ENCODE results near the gene MPZL2. TPM values are rescaled to one million over a fixed set of nuclear protein-coding genes. Genes with fewer than 3 reads are reported as not detected.

Gene MPZL2
- total and polyA plus RNA-seq, 12 donors, result 4.0 to 23.4 (median 12.3) TPM

DNA sequence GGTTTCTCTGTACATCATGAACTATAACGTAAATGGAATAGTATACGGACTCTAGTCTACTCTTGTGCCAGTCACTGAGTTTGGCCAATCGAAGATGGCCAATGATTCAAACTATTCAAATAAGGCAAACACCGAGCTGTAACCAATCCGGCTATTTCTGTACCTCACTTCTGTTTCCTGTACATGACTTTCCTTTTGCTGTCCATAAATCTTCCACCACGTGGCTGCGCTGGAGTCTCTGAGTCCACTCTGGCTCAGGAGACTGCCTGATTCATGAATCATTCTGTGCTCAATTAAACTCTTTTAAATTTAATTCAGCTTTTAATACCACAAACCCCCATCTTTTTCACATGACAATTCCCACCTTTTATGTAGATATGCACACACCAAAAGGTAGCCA lies 37.8 kb downstream of the MPZL2 start:
- H3K36me3 ChIP-seq, result peaks cover 0 to 3% (median 0%) of the 10 kb centered on the region in 9 donors
- H3K4me1 ChIP-seq, result peaks cover 0 to 70% (median 0%) of the 10 kb centered on the region in 9 donors
- intact Hi-C loops (cut with DNase I), result no loop called here
- TF ChIP-seq, protein P1, sequence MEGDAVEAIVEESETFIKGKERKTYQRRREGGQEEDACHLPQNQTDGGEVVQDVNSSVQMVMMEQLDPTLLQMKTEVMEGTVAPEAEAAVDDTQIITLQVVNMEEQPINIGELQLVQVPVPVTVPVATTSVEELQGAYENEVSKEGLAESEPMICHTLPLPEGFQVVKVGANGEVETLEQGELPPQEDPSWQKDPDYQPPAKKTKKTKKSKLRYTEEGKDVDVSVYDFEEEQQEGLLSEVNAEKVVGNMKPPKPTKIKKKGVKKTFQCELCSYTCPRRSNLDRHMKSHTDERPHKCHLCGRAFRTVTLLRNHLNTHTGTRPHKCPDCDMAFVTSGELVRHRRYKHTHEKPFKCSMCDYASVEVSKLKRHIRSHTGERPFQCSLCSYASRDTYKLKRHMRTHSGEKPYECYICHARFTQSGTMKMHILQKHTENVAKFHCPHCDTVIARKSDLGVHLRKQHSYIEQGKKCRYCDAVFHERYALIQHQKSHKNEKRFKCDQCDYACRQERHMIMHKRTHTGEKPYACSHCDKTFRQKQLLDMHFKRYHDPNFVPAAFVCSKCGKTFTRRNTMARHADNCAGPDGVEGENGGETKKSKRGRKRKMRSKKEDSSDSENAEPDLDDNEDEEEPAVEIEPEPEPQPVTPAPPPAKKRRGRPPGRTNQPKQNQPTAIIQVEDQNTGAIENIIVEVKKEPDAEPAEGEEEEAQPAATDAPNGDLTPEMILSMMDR (IDR thresholded peaks at IDR 0.05), result no peak
- 73 to 82% methylated on average over 7 of the region's 7 CpGs for WGBS, 2 donors
- H3K27ac ChIP-seq, result peak overlapping the region in 1 of 10 donors; percentile 85
- H3K4me3 ChIP-seq, result no peak overlapping the region
- H3K9me3 ChIP-seq, result no peaks in the 10 kb centered on the region
- DNase-seq (peak in 1 of 2 donors; percentile 14), ATAC-seq (peak in 1 of 8 donors; percentile 32)
- peaks cover 0 to 6% (median 4%) of the 10 kb centered on the region in 7 donors for H3K27me3 ChIP-seq

DNA sequence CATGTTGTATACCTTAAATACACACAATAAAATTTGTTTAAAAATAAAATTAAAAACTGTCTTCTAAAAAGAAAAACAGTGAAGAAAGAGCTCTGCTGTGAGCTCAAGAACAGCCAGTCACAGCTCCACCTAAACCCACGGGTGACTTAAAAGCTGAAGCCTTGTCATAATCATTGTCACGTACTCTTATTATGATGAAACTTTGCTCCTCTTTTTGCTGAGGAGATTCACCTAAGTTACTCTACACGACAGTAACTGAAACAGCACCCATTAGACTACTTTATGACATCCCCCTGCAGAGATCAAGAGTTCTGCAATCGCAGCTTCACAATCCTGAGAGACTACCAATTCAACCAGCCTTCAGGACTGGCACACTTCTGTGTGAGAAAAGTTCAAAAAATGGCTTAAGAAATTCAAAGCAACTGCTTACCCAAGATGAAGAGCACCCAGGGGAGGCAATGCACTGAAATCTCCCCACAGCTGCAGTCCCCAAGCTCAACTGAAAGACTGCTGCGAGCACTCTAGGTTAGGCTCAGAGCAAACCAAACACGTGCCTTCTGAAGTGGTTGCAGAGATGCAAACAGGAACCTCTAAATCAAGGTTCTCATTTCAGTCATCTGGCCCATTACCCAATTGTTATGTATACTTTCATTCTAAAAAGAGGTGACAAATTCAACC lies 39.4 kb downstream of the MPZL2 start, which contains the start of gene JAML:
TSS of gene JAML (minus strand) at position 501 of the 678 bp plus-strand sequence. CDS start 10,145 bp downstream, outside the sequence.
- Histone ChIP-seq H3K27me3 (peaks cover 0 to 6% (median 4%) of the 10 kb centered on the region in 7 donors), H3K27ac (peak within 1 kb of the TSS in 2 of 10 donors; percentile 29 to 85), H3K9me3 (no peaks in the 10 kb centered on the region), H3K36me3 (peaks cover 0 to 3% (median 0%) of the 10 kb centered on the region in 9 donors), H3K4me3 (peak within 1 kb of the TSS in 4 of 10 donors; percentile 20 to 55 (median 30)), H3K4me1 (peaks cover 0 to 75% (median 0%) of the 10 kb centered on the region in 9 donors)
- intact Hi-C loops (cut with DNase I), result no loop called here
- ATAC-seq (peak in 3 of 8 donors; percentile 38 to 55 (median 42)), DNase-seq (no peak)
- 77 to 80% methylated on average over 6 of the region's 6 CpGs for WGBS, 2 donors
- TF ChIP-seq, protein P1 (IDR thresholded peaks at IDR 0.05), result no peak

DNA sequence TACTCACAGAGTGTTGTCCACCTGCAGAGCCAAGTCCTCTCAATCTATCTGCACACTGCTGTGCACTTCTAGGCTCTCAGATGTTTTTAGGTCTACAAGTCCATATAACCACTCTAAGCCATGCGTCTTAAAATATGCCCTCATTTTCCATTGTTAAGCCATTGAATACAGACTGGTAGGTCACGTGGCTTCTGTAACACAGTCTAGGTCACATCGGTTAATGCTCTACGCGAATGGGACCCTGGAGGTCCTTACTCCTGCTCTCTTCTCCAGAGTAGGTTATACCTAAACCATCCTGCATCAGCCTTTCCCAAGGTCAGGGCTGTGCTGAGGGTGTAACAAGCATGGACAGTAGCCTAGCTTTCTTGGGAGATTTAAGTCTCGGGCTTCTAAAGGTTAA lies 40.1 kb downstream of the MPZL2 start:
- ATAC-seq, result no peak
- 83 to 90% methylated on average over 6 of the region's 6 CpGs for WGBS, 2 donors
- TF ChIP-seq, protein P1 (IDR thresholded peaks at IDR 0.05), result no peak
- intact Hi-C loops (cut with DNase I), result no loop called here
- peaks cover 0 to 75% (median 0%) of the 10 kb centered on the region in 9 donors for H3K4me1 ChIP-seq
- DNase-seq, result no peak
- peaks cover 0 to 3% (median 0%) of the 10 kb centered on the region in 9 donors for H3K36me3 ChIP-seq
- peak overlapping the region in 4 of 10 donors; percentile 20 to 55 (median 30) for H3K4me3 ChIP-seq
- peak overlapping the region in 2 of 10 donors; percentile 29 to 85 for H3K27ac ChIP-seq
- peaks cover 0 to 6% (median 4%) of the 10 kb centered on the region in 7 donors for H3K27me3 ChIP-seq
- H3K9me3 ChIP-seq, result no peaks in the 10 kb centered on the region

GRCh38 chr11:118223570-118223969 lies 40.5 kb downstream of the MPZL2 start:
- H3K27me3 ChIP-seq, result peaks cover 0 to 6% (median 4%) of the 10 kb centered on the region in 7 donors
- DNase-seq (no peak), ATAC-seq (no peak)
- intact Hi-C loops (cut with DNase I), result no loop called here
- peaks cover 0 to 3% (median 0%) of the 10 kb centered on the region in 9 donors for H3K36me3 ChIP-seq
- H3K4me1 ChIP-seq, result peaks cover 0 to 75% (median 0%) of the 10 kb centered on the region in 9 donors
- H3K9me3 ChIP-seq, result no peaks in the 10 kb centered on the region
- TF ChIP-seq, protein P1 (IDR thresholded peaks at IDR 0.05), result no peak
- WGBS, 2 donors, result 86 to 88% methylated on average over 2 of the region's 2 CpGs
- H3K27ac ChIP-seq, result peak overlapping the region in 1 of 10 donors; percentile 85
- peak overlapping the region in 4 of 10 donors; percentile 20 to 55 (median 30) for H3K4me3 ChIP-seq
